HG03097 (cell line): ENCODE results near the gene DAPK3.
"Not testable (repeated sequence)": the region's sequence is repeated elsewhere in the genome, so short reads cannot be mapped to it uniquely, and the experiment has no call there.

Experiments used
- ATAC-seq: cut with Tn5 transposase; IDR thresholded peaks from one replicate; pipeline ENCODE4 v1.9.1; 2021; ENCODE audit not compliant: unreplicated experiment, low FRiP score

Gene DAPK3

DNA sequence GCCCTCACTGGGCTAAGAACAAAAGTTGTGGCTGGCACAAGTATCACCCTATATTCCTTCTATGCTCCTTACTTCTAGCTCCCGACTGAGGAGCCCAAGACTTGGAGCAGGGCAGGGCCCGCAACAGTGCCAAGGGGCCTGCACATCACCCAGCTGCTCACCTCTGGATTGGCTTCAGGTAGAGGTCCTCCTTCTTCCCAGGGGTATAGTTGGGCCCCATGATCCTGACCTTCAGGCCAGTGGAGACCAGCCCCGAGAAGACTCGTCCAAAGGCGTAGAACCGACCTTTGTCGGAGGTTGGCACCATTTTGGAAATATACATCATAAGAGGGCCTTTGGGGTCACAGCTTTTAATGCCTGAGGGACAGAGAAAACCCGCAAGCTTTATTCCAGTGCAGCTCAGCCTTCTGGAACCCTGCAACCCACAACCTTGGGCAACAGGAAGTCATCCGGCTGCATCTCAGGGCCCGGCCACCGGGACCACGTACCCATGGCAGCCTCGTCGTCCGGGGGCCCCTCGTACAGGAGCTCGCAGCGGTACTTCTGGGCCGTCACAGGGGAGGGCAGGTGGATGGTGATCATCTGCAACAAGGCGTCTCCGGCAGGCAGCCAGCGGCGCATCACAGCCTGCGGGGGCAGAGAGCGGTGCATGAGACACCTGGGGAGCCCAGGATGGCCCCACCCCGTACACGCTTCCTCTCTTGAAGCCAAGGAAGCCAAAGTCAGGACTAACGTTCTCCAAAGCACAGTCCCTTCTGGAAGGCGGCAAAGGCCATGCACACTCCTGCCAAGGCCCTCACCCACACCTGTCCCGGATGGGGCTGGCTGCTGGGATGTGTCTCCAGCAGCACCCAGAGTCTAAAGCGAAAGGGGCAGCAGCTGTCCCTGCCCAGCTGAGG lies 9.7 kb upstream of the DAPK3 start:
- no peak for ATAC-seq

DNA sequence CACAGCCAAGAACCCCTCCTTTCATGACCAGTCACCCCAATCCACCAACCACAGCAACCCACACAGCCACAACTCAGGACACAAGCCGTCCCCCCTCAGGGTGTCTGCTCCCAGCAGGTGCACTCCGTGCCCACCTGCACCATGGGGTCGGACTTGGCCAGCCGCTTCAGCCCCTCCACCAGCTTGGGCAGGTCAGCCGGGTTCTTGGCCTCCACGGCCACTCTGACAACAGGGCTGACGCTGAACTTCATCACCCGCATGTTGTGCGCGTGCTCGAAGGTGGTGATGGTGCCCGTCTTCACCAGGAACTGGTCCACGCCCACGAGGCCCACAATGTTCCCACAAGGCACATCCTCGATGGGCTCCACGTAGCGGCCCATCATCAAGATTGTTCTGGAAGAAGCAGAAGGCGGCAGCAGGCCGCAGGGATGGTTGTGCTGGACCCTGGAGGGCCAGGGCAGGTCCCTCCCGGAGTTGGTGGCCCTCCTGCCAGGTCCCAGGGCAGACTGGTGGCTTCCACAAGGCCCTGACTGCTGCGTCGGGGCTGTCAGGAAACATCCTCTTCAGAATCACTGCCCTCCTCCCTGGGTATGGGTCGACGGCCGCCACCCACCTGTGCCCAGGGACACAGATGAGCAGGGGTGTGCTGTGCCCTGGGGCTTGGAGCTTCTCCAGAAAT lies 8.9 kb upstream of the DAPK3 start:
- no peak for ATAC-seq

DNA sequence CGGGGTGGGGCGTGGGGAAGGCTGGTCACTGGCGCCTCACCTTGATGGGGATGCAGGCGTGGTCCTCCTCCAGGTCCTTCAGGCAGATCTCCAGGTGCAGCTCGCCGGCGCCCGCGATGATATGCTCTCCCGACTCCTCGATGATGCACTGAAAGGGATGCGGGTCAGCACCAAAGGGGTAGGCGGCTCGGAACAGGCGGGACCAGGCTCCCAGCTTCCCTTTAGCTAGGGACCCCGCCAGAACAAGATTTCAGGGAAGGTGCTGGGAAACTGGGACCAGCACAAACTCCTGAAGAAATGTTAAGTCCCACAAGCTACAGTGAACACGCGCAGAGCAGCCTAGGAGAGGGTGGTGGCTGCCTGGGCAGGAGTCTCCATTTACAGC lies 8.4 kb upstream of the DAPK3 start:
- ATAC-seq = no peak

DNA sequence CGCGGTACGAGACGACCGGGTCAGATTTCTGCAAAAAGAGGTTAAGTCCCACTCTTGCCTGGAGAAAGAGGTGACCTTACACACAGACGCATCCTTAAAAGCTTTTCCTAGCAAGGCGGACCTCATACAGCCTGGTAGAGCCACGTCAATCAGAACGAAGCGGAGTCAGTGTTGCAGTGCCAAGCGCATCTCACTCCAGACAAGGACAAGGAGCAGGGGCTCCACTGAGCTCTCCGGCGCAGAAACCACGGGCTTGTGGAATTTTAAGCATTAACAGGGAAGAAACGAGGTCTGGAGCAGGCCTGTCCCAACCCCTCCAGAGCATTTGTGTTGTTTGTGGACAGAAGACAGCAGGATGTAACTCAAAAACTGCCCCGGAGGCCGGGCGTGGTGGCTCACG lies 7.2 kb upstream of the DAPK3 start:
- no peak for ATAC-seq

DNA sequence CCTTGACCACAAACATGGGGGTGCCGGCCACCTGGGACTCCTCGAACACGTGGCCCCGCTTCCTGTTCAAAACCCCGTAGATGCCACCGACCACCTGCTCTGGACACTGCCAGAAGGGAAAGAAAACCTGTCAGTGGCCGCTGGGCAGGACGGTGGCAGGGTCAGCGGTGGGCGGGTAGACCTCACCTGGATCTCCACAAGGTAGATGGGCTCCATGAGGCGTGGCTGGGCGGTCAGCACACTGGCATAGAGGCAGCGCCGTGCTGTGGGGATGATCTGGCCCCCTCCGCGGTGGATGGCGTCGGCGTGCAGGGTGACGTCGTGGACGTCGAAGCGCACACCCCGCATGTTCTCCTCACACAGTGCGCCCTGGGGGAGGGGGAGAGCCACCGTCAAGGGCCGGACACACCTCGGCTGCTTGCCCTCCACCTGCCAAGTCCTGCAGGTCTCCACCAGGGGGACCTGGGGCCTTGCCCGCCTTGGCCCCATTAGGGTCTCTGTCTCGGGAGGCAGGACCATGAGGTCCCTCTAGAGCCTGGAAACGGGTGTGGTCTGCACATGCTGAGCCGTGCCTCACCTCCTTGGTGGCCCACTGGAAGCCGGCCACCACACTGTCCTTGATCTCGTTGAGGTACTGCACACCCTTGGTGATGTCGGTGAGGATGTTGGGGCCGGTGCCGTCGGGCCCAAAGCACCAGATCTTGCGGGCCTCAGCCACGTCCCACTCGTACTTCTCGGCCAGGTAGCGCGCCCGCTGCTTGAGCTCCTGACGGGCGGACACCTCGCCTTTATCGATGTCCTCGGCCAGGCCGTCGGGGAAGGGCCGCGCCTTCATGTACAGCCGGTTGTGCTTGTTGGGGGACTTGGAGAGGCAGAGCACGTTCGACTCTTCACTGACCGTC lies 6.6 kb upstream of the DAPK3 start:
- no peak for ATAC-seq

DNA sequence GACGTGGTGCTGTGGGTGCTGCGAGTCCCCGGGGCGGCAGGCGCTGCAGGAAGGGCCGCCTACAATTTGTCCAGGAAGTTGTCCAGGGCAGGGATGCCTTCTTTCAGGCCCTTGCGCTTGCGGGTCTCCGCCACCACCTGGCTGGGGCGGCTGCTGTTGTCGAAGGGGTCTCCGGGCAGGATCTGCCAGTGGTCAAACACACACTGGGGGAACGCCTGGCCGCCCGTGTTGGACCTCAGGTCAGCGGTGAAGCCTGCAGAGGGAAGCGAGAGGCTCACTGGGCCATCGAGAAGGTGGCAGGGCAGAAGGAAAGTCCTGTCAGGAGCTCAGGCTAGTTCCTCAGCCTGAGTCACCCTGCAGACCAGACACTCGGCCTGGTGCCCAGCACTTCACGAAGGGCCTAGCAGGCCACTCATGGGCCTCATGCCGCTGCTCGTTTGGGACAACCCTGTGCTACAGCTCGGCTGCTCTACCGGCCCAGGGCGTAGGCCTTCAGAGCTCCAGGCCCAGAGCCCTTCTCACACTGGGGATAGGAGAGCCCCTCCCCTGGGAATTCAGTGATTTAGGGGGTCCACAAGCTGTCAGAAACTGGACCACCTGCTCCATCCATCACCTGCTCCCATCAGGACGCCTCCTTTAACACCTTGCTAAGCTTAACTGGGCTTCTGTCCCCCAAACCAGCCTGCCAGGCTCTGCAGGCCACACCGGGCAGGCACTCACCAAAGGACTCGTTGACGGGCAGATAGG lies 5.8 kb upstream of the DAPK3 start:
- ATAC-seq = no peak

DNA sequence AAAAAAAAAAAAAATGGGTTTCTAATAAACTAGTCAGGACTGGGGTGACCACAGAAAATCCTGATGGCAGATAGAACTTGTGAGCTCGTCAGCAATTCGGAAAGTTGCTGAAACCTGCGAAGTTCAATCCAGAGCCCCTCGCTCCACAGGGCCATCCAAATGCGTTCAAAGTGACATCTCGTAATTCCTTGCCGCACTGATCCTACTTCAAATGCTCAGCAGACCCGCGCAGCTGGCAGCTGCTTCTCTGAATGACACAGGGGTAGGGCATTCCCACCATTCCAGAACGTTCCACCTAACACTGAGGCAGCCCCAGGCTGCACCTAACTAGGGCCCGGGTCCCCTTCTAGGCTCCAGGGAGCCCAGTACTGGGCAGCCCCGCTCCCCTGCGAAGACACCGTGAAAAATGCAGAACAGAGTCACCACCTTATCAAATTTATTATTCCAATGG lies 4.8 kb upstream of the DAPK3 start:
- no peak for ATAC-seq

DNA sequence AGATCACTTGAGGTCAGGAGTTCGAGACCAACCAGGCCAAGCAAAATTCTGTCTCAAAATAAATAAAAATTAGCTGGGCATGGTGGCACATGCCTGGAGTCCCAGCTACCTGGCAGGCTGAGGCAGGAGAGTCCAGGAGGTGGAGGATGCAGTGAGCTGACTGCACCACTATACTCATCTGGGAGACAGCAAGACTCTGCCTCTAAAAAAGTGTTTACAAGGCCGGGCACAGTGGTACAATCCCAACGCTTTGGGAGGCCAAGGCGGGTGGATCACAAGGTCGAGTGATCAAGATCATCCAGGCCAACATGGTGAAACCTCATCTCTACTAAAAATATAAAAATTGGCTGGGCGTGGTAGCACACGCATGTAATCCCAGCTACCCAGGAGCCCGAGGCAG lies 4.2 kb upstream of the DAPK3 start:
- no peak for ATAC-seq

DNA sequence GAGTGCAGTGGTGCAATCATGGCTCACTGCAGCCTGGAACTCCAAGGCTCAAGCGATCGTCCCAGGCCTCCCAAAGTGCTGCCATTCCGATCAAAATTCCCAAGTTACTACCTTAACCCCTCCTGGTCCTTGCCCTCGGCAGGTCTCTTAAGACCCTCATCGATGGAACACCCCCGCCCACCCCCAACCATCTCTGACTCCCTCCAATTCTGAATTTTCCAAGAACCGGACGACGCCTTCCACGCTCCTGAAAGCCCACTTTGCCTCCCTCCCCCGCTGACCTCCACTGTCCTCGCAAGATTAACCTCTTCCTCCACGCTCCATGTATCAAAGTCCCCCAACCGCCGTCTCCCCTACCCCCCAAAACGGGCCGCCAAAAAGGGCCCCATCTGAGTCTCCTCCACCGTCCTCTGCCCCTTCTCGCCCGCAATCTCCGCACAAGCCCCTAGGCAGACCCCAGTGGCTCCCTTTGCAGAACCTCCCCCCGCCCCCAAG lies 539 bp downstream of the DAPK3 start:
- no peak for ATAC-seq

DNA sequence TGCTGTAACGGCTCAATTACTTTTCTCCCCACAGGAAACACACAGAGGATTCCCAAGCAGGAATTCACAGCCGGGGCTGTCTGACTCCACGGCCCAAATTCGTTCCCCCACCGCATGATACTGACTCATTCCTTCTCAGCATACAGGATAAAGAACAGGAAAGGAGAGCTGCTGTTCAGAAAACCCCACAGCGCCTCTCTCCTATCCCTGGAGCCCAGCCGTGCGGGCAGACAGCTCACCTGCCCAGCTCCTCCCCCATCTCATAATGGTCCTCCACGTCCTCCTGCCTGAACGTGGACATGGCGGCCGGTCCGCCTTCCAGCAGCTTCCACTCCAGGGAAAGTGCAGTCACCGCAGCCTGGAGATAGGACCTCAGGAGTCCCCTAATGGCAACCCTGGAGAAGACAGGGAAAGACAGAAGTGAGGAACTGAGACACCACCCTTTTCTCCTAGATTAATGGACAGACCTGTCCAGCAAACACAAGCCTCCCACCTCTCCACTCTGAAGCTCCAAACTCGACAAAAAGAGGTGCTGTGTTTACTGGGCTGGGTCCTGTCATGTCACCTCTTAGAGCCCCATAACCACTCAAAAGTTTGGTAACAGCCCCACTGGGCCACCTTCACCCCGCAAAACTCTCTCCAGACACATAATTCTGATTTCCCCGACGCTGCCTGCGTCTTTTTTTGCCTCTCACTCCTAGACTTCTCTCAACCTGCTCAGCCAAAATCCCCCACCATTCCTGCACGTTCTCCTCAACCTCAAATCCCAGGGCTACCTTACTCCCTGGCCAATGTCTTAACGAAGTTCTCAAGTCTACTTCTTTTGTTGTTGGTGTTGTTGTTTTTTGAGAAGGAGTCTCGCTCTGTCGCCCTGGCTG lies 1.2 kb downstream of the DAPK3 start:
- no peak for ATAC-seq

DNA sequence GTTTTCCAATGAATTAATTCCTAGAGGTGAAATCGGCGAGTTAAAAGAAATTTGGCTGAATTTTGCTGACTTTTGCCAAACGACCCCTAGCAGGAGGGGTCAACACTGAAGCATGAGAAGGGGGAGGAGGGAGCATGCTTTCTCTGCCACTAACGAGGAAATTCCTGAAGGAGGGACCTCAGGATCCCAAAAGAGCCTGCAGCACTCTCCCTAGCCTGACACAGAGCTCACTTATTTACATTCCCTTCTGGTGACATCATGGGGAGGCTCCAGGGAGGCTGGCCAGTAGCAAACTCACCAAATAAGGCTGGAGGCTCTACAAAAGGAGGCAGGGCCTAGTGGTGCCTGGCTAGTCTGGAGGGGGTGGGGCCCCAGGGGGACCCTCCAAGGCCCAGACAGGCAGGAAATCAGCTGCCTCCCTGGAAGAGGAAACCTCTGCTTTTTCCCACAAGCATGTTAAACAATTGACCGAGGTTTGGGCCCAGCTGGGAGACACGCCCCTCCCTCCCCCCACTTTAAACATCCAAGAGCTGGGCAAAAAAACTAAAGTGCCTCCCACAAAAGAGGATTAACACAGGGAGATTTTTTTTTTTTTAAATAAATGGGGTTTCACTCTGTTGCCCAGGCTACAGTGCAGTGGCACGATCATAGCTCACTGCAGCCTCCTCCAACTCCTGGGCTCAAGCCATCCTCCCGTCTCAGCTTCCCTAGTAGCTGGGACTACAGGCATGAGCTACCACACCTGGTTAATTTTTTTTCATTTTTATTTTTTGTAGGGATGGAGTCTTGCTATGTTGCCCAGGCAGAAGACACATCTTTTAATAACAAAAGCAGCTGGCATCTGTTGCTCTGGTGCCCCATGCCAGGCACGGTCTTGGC lies 2.1 kb downstream of the DAPK3 start:
- ATAC-seq = no peak

DNA sequence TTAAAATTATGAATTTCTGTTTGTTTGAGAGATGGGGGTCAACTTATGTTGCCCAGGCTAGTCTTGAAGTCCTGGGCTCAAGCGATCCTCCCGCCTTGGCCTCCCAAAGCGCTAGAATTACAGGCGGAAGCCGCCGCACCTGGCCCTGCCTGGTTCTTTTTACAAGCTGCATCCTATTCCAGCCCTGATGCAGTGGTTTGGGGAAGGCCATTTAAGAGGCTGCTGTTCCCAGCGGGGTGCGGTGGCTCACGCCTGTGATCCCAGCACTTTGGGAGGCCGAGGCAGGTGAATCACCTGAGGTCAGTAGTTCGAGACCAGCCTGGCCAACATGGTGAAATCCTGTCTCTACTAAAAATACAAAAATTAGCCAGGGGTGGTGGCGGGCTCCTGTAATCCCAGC lies 2.9 kb downstream of the DAPK3 start:
- not testable (repeated sequence) for ATAC-seq

DNA sequence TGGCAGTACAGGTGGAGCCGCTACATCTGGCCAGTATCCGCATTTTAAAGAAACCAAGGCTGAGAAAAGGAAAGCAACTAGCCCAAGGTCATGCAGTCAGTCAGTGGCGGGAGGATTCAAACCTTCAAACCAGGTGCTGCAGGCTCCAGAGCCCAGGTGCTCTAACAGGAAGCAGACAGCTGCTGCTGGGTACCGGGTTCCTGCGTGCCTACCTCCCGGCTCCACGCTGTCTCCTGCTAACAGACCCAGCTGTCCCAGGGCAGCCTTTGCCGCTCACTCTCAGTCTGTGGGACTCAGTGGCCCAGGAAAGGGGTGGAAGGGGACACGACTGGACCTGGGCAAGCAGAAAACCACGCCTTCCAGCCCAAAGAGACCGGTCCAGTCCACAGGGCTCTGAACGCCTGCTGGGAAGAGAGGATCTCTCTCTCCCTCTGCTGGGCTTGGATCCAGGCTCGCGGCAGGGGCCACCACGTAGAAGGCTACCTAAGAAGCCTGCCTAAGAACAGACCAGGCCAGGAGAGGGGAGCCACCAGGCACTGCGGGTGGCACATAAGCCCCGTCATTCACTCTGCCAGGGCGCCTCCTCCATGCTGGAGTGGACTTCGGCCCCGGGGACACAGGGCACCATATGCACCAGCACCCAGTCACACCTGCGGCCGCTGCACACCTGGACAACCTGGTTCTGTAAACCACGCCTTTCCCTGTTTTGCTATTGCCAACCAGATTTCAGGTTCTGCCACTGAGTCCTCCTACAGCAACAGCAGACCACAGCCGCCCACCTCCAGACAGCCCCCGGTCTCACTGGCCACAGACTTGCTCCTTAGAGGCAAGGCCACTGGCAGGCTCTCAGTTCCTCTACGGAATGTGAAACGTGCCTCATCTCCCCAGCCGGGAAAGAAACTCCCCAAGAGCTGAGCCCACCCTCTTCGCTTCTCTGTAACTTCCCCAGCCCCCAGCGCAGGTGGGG lies 4.6 kb downstream of the DAPK3 start:
- ATAC-seq = no peak

DNA sequence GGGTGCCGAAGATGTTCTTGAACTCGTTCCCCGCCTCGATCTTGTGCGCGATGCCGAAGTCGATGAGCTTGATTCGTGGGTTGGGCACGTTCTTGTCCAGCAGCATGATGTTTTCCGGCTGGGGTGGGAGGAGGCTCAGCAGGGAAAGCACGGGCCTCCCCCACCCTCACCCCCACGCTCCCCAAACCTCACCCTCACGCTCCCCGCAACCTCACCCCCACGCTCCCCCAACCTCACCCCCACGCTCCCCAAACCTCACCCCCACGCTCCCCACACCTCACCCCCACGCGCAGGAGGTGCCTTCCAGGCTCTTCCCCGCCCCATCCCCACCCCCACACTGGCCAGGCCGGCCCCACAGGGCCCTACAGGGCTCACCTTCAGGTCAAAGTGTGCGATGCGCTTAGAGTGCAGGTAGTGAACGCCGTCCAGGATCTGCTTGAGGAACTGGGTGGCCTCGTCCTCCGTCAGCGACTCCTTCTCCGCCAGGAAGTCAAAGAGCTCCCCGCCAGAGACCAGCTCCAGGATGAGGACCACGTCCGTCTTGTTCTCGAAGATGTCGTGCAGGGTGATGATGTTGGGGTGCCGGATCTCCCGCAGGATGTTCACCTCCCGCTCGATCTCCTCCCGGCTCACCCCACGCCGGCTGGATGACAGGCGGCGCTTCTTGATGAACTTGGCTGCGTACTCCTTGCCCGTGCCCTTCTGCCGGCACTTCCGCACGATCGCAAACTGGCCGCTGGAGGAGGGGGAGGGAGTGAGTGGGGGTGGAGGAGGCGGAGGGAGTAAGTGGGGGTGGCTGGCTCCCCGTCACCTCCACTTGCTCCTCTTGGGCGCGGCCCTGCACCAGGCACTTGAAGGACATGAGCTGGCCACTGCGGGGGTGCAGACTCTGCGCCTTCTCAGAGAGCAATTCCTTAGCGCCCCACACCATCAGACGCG lies 6.4 kb downstream of the DAPK3 start:
- ATAC-seq = no peak

DNA sequence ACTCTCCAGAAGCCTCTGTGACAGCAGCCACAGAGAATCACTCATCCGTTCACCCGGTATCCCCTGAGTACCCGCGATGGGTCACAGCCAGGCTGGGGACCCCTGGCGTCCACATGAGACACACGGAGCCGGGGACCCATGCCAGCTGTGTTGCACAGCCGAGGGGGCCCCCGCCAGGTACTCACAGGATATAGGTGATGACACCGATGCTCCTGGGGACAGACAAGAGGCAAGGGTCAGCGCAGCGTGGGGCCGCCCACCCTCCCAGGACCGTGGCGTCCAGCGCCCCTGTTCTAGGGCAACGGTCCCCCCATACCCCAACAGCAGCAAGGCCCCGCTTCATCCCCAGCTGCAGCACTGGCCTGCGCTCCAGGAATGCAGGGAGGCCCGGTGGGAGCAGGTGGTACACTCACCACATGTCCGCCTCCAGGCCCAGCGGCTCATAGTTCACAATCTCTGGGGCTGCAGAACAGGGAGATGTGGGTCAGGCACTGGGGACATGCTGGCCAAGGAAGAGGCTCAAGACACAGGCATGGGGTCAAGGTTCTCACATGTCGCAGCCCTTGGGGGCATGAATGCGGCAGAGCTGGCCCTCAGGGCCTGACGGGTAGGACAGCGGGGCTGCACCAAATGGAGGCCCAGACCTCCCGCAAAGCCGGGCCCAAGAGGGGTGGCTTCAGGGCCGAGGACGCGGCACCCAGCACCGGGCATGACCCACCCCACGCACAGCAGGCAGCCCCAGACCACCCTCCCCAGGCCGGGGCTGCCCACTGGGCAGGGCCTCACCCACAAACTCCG lies 7.2 kb downstream of the DAPK3 start:
- no peak for ATAC-seq
